NOMO-1 treated with dmso at 0.1 percent for 144 hours (cell line): Measurements from ENCODE around the gene KRTAP3-2.
"Not testable (repeated sequence)": the region's sequence is repeated elsewhere in the genome, so short reads cannot be mapped to it uniquely, and the experiment has no call there.

Source experiments
- DNase-seq: peaks from one replicate; lab custom pipeline; 2025; ENCODE audit not compliant: unreplicated experiment; lab: John Stamatoyannopoulos, UW

Gene KRTAP3-2

GRCh38 chr17:40999563-40999962, at the start of gene KRTAP3-2:
Gene KRTAP3-2 (minus strand): TSS chr17:40999906. CDS start chr17:40999853, 53 bp downstream.
- not testable (repeated sequence) for DNase-seq

GRCh38 chr17:41049110-41049509, 49.4 kb upstream of the KRTAP3-2 start:
- DNase-seq = no peak

GRCh38 chr17:41048441-41048840, 48.7 kb upstream of the KRTAP3-2 start:
- no peak for DNase-seq

GRCh38 chr17:41046735-41047465, 47.2 kb upstream of the KRTAP3-2 start, which contains the start of gene KRTAP2-1:
Gene KRTAP2-1 (minus strand): TSS chr17:41047316. CDS start chr17:41047267, 49 bp downstream.
- DNase-seq = not testable (repeated sequence)

- no peak for DNase-seq
These were observed 43.2 kb upstream of the KRTAP3-2 start for GRCh38 chr17:41042953-41043352.

- DNase-seq = not testable (repeated sequence)
These were observed 41.3 kb upstream of the KRTAP3-2 start, which contains the start of gene KRTAP1-1 for GRCh38 chr17:41040783-41041571. Gene KRTAP1-1 (minus strand): TSS chr17:41041450. CDS start chr17:41041397, 53 bp downstream.

GRCh38 chr17:41037853-41038350, 38.2 kb upstream of the KRTAP3-2 start:
- DNase-seq = no peak

- not testable (repeated sequence) for DNase-seq
These were observed 34.7 kb upstream of the KRTAP3-2 start, which contains the start of gene KRTAP1-3 for GRCh38 chr17:41034346-41034935. Gene KRTAP1-3 (minus strand): TSS chr17:41034874. CDS start chr17:41034821, 53 bp downstream.

- DNase-seq = no peak
These were observed 30.0 kb upstream of the KRTAP3-2 start, which contains the start of gene KRTAP1-4 for GRCh38 chr17:41029633-41030245. Gene KRTAP1-4 (minus strand): TSS chr17:41030195. CDS start chr17:41030078, 117 bp downstream.

- DNase-seq = no peak
These were observed 27.2 kb upstream of the KRTAP3-2 start, which contains the start of gene KRTAP1-5 for GRCh38 chr17:41026715-41027471. Gene KRTAP1-5 (minus strand): TSS chr17:41027208. CDS start chr17:41027155, 53 bp downstream.

GRCh38 chr17:41024697-41025096, 25.0 kb upstream of the KRTAP3-2 start:
- DNase-seq = no peak

- no peak for DNase-seq
These were observed 20.6 kb upstream of the KRTAP3-2 start for GRCh38 chr17:41020336-41020735.

- DNase-seq = no peak
These were observed 19.7 kb upstream of the KRTAP3-2 start for GRCh38 chr17:41019415-41019814.

GRCh38 chr17:41018541-41018940, 18.8 kb upstream of the KRTAP3-2 start:
- DNase-seq = no peak

- DNase-seq = no peak
These were observed 17.0 kb upstream of the KRTAP3-2 start for GRCh38 chr17:41016578-41017215.

GRCh38 chr17:41015454-41015853, 15.7 kb upstream of the KRTAP3-2 start:
- no peak for DNase-seq

GRCh38 chr17:41013606-41014005, 13.9 kb upstream of the KRTAP3-2 start:
- DNase-seq = no peak

GRCh38 chr17:41013181-41013580, 13.5 kb upstream of the KRTAP3-2 start:
- DNase-seq = no peak
